Hepatocyte (in vitro differentiated cells): ENCODE measurements around the gene SCN3A.

ENCODE experiments used
- CTCF ChIP-seq: fragments of 200-600 bp; sonication (generic); IDR thresholded peaks from 2 replicates; pipeline ENCODE4 v1.5.1; 2016; ENCODE audit warnings: antibody characterized with exemption, mild to moderate bottlenecking; ENCODE audit not compliant: poor library complexity
- EZH2 ChIP-seq: fragments of 200-600 bp; sonication (generic); IDR thresholded peaks from 2 replicates; pipeline ENCODE4 v1.6.1; 2016; ENCODE audit warnings: antibody characterized with exemption, mild to moderate bottlenecking, borderline replicate concordance
- EZH2phosphoT487 ChIP-seq: fragments of 200-600 bp; sonication (generic); IDR thresholded peaks from one replicate; pipeline ENCODE4 v1.6.1; 2018; ENCODE audit warnings: antibody characterized with exemption, mild to moderate bottlenecking, low read depth, moderate library complexity; ENCODE audit not compliant: unreplicated experiment, severe bottlenecking

- TF ChIP-seq CTCF (no peak), EZH2 (no peak), EZH2phosphoT487 (no peak)
Observed at GRCh38 chr2:165079432-165079831, 124.4 kb downstream of the SCN3A start.
